Measurements from ENCODE around the gene WBP4.
"Not testable (repeated sequence)": the region's sequence is repeated elsewhere in the genome, so short reads cannot be mapped to it uniquely, and the experiment has no call there.

Gene WBP4, protein sequence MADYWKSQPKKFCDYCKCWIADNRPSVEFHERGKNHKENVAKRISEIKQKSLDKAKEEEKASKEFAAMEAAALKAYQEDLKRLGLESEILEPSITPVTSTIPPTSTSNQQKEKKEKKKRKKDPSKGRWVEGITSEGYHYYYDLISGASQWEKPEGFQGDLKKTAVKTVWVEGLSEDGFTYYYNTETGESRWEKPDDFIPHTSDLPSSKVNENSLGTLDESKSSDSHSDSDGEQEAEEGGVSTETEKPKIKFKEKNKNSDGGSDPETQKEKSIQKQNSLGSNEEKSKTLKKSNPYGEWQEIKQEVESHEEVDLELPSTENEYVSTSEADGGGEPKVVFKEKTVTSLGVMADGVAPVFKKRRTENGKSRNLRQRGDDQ
- total RNA-seq, result 12.5 to 21.6 reads per million in 2 donors

DNA sequence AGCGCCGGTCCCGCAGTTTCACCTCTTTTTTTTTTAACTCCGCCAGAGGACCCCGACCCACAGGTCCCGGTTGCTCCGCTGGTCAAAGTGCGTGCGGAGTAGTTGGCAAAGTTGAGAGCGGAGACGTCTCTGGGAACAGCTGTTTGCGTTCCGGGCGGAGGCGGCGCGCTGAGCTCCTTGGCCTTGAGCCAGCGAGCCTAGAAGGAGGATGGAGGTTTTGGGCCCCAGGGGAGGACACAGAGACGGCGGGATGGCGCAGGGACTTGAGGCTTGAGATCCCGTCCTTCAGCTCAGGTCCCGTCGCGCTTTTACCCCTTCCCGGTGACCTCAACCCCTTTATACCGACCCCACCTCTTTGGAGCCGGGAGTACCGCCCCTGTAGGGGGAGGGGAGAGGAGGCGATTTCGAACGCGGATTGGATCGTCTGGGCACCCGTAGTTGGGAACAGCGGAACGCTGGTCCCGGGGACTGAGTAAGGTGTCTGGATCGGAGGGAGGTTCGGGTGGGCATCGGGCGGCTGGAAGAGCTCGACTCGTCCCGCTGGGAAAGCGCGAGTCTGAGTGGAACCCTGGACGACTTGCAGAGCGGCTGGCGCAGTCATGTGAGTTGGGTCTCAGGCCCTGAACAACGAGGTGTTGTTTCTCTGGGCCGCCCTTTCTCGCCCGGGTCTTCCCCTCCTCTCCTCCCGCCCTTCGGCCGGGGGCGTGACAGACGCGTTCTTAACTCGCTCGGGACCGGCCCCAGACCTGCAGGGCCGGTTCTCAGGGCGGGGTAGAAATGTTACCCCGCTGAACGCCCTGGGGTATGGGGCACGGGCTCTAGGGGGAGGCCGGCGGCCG is at the start of gene WBP4:
Gene WBP4 (plus strand): TSS at position 435 of the 839 bp plus-strand sequence. CDS start 165 bp downstream, at position 600.
- DNase-seq, result peak; percentile 79

DNA sequence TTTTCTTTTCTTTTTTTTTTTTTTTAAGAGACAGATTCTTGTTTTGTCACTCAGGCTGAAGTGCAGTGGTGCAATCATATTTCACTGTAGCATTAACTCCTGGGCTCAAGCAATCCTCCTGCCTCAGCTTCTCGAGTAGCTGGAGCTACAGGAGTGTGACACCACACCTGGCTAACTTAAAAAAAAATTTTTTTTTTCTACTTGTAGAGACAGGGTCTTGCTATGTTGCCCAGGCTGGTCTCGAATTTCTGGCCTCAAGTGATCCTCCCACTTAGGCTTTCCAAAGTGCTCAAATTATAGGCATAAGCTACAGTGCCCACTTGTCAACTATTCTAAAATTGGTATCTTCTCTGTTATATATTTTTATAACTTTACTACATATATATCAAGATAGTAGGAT is 48.8 kb upstream of the WBP4 start:
- no peak for DNase-seq

DNA sequence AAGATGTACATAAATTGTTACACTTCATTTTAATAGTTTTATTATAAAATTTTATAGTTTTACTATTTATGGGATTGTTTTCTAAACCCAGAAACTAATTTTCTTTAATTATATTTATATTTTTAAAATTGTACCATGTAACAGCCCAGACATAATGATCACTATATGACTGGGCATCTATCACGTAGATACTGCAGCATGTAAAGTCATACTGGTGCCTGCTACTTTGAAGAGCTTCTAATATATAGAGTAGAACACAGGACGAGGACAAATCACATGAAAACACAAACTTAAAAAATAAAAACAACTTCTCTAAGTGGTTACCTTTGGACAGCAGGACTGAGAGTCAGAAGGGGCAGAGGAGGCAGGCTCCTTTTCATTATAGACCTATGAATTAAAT is 47.5 kb upstream of the WBP4 start:
- DNase-seq, result no peak

DNA sequence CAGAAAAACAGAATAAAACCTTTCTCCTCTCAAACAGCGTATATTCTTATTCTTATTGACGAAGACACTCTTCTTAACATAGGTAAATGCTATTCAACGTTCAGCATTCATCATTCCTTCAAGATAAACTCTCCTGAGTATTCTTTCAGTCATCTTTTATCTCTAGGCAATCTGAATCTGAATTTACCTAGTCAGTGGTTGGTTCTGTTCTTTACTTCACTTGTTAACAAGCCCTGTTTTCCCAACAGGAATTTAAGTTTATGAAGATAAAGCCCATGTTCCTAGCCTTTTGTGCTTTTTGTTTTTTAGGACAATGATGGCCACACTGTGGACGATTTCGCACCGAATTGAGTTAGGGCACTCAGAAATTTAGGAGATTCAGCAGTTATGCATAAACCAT is 45.4 kb upstream of the WBP4 start:
- no peak for DNase-seq

DNA sequence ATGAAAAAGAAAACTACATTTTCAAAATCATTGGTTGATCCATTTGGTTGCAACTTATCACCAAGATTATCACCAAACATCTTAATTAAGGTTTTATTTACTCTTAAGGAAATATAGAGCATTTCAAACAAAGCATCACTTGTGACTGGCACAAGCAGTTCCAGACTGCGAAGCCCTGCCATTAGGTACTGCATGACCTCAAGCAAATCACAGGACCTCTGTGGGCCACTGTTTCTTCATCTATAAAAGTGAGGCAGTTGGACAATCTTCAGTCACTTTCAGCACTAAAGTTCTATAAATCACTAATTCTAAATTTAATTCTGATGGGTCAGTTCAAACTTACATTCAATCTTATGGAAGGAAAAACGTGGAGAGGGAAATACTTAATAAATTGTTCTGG is 44.1 kb upstream of the WBP4 start:
- no peak for DNase-seq

DNA sequence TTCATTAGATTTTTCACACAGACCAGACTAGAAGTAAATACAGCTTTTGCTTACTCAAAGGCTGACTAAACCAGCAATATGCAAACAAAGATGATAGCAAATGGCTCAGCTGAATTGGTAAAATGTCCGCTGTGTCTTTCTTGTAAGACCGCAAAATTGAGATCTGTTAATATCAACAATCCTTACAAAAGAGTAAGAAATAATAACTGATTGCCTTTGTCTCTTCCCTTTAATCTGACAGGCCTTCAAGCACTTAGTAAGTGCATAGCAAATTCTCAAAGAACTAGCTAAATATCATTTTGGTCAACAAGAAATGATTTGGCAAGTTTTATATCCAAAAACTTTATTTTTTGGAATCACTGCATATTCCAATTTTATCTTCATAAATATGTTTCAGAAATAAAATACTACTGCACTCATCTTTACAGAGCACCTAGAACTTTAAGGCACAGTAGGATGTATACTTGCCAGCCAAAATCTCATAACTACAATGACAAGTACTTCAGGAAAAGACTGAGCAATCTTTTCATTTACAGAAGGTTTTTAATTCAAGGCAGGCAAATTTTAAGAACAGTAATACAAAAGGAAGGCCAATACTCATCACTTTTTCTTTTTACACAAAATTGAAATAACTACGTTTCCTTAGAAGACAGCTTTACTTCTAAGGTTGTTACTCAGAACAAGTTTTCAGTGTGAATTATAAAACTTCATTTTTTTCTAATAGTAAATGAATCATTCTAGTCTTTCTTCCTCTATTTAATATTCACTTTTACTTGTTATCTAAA is 43.3 kb upstream of the WBP4 start:
- DNase-seq, result no peak

DNA sequence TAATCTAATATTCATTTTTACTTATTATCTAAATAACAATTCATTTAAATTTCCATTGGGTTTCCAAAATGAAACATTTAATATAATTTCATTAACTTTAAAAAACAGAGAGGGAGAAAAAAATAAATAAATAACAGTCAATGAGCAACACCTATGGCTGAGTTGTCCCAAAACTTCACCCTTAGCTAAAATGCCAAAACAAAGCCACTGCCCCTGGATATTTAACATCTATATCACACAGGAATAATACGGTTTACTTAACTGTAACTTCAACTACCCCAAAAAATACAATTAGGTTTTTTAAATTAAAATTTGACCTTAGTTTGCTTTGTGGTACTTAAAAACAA is 42.7 kb upstream of the WBP4 start:
- DNase-seq, result no peak

DNA sequence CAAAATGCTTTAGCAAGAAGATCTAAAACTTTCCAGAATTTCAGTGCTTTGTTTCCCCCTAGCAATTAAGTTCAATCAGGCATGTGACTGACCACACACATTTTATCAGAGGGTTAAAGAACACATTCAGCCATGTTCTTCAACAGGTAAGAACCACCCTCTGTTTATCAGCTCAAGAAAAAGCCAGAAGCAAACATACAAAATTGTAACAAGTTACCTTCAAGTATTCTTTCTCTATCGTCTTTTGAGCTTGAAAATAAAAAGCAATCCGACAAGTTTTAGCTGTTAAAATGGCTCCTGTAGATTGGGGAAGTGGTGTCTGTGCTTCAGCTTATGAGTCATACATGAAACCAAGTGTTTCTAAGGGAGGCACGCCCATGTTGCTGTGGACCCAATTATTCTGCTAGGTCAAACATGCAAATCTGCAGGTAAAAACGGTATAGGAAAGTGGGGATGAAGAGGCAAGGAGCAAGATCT is 42.3 kb upstream of the WBP4 start, which contains the start of gene ELF1:
Gene ELF1 (minus strand): TSS at position 306 of the 477 bp plus-strand sequence. CDS start 37,262 bp downstream, outside the sequence.
- peak; percentile 28 for DNase-seq

DNA sequence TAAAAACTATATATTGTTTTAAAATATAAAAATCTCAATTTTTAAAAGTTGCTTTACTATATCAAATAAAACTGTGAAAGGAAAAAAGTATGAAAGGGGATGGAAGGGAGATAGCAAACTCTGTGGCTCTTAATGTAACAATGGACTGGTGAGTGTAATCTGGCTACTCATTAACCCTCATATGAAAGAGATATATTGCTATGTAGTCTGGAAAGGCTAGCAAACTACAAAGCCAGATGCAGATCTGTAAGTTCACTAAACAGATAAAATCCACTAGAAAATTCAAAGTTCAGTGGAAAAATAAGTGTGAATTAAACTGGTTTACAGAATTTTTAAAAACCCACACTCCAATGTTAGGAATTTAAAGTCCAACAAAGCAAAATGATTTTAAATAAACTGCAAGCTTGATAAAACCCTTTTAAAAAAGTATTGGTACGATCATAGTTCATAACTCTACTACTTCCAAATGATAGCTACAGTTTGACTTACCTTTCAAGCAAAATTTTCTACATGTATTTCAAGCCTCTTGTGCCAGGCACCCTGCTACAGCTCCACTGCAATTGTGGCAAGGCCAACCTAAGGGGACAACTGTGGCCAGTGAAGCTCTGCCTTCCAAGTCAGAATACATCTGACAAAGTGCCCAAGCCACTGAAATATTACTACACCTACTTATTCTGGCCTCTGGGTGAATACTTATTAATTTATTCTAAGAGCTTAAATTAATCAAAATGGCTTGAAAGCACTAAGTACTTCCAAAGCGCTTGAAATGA is 41.5 kb upstream of the WBP4 start:
- no peak for DNase-seq

DNA sequence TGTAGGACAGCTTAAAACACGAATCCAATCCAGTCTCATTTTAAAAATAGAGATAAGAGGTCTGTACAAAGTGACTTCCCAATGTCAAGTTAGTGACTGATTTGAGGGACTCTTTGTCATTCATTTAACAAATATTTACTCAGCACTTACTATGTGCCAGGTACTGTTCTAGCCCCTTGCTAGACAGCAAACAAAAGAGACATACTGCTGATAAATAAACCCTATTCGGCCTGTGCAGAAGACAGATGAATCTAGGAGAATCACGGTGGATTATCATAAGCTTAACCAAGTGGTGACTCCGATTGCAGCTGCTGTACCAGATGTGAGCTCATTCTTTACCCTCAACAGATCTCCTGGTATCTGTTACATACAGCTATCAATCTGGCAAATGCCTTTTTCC is 35.8 kb upstream of the WBP4 start:
- DNase-seq, result no peak

DNA sequence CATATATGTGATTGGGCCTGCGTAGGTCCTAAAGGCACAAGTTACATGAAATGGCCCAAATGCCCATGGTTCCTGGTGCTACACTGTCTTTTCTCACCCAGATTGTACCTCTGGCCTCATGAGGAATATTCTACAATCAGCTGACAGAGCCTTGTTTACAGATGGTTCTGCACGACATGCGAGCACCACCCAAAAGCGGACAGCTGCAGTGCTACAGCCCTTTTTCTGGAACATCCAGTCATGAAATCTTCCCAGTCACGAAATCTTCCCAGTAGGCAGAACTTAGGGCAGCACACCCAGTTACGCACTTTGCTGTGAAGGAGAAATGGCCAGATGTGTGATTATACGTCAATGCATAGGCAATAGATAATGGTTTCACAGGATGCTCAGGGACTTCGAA is 34.5 kb upstream of the WBP4 start:
- no peak for DNase-seq

DNA sequence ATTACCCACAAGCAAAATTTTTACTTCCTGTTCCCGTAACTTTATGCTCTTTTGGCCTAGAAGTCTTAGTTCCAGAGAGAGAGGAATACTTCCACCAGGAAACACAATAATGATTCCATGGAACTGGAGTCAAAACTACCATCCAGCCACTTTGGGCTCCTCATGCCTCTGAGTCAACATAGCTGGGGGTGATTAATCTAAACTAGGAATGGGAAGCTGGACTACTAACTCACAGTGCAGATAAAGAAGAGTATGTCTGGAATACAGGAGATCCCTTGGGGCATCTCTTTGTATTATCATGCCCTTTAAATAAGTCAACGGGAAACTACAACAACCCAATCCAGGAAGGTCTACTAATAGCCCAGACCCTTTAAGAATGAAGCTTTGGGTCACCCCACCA is 33.3 kb upstream of the WBP4 start:
- no peak for DNase-seq

DNA sequence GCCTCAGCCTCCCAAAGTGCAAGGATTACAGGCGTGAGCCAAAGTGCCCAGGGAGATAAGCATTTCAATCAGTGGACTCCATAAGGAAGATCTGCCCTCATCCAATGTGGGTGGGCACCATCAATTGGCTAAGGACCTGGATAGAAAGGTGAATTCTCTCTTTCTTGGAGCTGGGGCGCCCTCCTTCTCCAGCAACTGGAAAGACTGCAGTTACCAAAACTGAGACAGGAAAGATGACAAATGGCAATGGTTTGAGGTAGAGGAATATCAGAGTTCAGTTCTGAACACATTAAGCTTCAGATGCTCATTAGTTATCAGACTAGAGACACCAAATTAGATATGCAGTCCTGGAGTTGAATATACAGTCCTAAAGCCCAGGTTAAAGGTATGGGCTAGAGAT is 31.7 kb upstream of the WBP4 start:
- DNase-seq, result no peak

DNA sequence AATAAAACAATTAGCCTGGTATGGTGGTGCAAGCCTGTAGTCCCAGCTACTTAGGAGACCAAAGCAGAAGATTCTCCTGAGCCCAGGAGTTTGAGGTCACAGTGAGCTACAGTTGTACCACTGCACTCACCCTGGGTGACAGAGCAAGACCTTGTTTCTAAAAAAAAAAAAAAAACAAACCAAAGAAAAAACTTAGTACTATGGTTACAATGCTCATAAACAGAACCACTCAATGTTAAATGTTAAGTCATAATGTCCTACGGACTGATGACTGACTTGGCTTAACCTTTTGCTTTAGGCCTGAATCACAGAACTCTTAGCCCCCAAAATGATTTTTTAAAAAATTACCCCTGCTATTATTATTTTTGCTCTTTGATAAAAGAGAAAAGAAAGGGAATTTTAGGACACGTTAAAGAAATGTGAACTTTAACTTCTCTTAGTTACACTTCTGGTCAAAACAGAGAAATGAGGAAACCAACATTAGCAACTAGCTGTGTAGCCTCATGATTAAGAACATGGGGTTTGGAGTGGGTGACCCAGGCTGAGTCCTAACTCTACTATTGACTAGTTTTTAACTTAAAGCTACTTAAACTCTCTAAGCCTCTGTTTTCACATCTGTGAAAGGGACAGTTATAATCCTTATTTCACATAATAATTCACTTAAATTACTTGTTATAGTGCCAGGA is 28.5 kb upstream of the WBP4 start:
- DNase-seq, result no peak

DNA sequence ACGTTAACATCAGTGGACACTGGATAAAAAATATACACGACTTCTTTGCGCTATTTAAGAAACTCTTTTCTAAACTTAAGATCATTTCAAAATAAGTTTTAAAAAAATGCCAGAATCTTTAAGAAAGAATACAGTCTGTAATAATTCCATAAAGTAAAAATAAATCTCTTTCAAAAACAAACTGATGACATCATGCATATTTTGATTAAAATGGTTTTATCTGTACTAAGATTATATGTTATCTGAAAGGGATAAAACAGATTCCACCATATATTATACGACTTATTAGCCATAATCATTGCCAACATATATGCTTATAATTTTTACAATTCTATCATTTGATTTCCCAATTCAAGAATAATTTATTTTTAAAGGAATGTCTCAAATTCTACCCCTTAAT is 26.9 kb upstream of the WBP4 start:
- DNase-seq, result no peak

DNA sequence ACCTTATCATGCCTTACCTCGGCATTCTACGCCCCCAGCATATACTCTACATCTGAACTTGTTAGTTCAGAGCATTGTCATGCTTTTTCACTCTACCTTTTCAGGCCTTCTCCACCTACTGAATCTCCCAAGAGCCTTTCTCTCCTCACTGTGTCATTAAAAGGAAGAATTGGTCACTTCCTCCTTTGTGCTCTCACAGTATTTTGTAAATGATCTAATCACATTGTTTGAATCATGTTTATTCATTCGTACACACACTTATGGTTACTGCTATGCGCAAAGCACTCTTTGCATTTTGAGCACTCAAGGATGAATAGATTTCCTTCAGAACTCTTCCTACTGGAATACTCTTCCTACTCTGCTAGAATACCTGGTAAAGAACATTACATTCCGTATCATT is 26.4 kb upstream of the WBP4 start:
- DNase-seq, result no peak

DNA sequence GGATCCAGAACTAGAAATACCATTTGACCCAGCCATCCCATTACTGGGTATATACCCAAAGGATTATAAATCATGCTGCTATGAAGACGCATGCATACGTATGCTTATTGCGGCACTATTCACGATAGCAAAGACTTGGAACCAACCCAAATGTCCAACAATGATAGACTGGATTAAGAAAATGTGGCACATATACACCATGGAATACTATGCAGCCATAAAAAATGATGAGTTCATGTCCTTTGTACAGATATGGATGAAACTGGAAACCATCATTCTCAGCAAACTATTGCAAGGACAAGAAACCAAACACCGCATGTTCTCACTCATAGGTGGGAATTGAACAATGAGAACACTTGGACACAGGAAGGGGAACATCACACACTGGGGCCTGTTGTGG is 24.8 kb upstream of the WBP4 start:
- not testable (repeated sequence) for DNase-seq

DNA sequence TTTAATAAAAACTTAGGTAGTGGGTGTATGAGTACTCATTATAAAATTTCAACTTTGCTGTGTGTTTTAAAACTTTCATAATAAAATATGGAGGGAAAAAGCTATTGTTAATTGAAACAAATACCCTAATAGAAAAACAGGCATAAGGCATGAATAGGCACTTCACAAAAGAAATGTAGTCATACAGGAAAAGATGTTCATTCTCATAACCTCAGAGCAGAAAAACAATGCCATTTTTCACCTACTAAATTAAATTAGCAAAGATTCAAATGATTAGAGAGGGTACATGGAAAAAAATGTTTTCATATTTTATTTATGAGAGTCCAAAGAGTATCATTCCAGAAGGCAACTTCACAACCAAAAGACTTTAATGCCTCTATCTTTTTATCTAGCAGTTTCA is 21.6 kb upstream of the WBP4 start:
- DNase-seq, result no peak

DNA sequence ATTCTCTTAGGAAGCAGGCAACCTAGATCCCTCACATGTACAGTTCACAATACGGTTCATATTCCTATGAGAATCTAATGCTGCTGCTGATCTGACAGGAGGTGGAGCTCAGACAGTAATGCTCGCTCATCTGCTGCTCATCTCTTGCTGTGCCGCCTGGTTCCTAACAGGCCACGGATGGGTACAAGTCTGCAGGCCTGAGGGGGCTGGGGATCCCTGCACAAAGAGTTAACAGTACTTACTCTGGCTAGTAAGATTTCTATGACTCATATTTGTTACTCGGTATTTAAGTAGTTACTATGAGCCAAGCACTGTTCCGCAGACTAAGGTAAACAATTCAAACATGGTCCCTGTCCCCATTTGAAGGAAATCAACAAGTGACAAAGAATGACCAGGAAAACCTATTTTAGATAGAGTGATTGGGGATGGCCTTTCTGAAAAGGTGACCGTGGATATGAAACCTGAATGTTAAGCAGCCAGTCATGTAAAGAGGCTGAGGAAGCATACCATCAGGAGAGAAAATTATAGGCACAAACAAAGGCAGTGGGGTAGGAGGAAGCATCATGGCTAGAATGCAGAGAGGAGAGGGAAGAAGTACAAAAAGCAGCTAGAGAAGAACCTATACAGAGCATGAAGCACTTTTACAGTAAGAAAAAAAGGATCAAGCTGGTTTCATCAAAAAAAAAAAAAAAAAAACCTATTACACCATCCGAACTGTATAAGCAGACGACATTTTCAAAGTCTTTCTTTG is 20.6 kb upstream of the WBP4 start:
- DNase-seq, result no peak

DNA sequence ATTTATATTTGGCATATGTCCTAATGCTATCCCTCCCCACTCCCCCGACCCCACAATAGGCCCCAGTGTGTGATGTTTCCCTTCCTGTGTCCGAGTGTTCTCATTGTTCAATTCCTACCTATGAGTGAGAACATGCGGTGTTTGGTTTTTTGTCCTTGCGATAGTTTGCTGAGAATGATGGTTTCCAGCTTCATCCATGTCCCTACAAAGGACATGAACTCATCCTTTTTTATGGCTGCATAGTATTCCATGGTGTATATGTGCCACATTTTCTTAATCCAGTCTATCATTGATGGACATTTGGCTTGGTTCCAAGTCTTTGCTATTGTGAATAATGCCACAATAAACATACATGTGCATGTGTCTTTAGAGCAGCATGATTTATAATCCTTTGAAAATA is 18.9 kb upstream of the WBP4 start:
- DNase-seq, result not testable (repeated sequence)

DNA sequence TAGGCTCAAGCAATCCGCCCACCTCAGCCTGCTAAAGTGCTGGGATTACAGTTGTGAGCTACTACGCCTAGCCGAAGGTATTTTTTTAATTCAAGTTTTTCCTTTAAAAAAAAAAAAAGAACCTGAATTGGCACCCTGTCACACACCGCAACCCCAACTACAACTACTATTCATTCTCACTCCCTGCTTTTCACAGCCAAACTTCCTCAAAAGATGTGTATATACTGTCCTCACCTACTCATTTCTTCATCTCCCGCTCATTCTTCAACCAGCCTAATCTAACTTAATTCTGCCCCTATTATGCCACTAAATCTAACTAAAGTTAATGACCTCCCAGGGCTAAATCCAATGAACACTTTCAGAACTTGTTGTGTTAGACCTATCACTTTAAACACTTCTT is 12.7 kb upstream of the WBP4 start:
- DNase-seq, result no peak
